ENCODE data around the gene SERPINF2.
"Not testable (repeated sequence)": the region's sequence is repeated elsewhere in the genome, so short reads cannot be mapped to it uniquely, and the experiment has no call there.

SERPINF2 gene

GRCh38 chr17:1797323-1797722 is 54.7 kb downstream of the SERPINF2 start:
- Histone ChIP-seq H3K4me2 (ENCODE audit: low read depth, low read length, poor library complexity, severe bottlenecking) (no peak overlapping the region), H3K27ac (ENCODE audit: low read depth, low read length) (no peak overlapping the region), H4K20me1 (ENCODE audit: low read depth, low read length) (no peaks in the 10 kb centered on the region; the same call in 1 of the 2 replicates), H3K9me2 (replicated peaks; ENCODE audit: insufficient read depth, low read length) (no peaks in the 10 kb centered on the region), H2AFZ (ENCODE audit: low read depth, low read length, severe bottlenecking) (no peak overlapping the region), H3K79me2 (ENCODE audit: insufficient read depth, low read length) (peaks cover 44% of the 10 kb centered on the region), H3K4me3 (ENCODE audit: insufficient read depth, low read length, poor library complexity, severe bottlenecking) (no peak overlapping the region), H3K27me3 (ENCODE audit: low read length) (no peaks in the 10 kb centered on the region), H3F3A (ENCODE audit: insufficient read depth) (no peaks in the 10 kb centered on the region), H3K36me3 (ENCODE audit: low read length) (peaks cover 4% of the 10 kb centered on the region; the same call in 1 of the 2 replicates), H3K9ac (ENCODE audit: low read length) (no peak overlapping the region), H3K9me3 (ENCODE audit: insufficient read depth, low read length) (no peaks in the 10 kb centered on the region)
- TF ChIP-seq CTCF (IDR thresholded peaks at IDR 0.05; ENCODE audit: insufficient read depth, low read length, poor library complexity, severe bottlenecking) (no peak), EZH2phosphoT487 (conservative IDR thresholded peaks at IDR 0.05; ENCODE audit: low read length) (no peak)

DNA sequence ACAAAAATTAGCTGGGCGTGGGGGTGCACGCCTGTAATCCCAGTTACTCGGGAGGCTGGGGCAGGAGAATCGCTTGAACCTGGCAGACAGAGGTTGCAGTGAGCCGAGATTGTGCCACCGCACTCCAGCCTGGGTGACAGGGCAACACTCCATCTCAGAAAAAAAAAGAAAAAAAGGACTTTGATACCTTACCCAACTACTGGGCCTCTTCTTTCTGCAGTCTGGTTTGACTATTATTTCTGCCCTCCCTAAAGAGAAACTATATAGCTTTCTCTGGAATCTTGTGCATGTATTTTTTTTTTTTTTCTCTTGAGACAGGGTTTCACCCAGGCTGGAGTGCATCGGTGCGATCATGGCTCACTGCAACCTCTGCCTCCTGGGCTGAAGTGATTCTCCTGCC is 55.2 kb downstream of the SERPINF2 start:
- H3K36me3 ChIP-seq (ENCODE audit: low read length) = not testable (repeated sequence)
- H3K79me2 ChIP-seq (ENCODE audit: insufficient read depth, low read length) = peaks cover 39% of the 10 kb centered on the region

GRCh38 chr17:1800240-1800639 is 57.6 kb downstream of the SERPINF2 start:
- no peak overlapping the region for H2AFZ ChIP-seq (ENCODE audit: low read depth, low read length, severe bottlenecking)
- H3K4me2 ChIP-seq (ENCODE audit: low read depth, low read length, poor library complexity, severe bottlenecking) = no peak overlapping the region
- H3K9me2 ChIP-seq (replicated peaks; ENCODE audit: insufficient read depth, low read length) = no peaks in the 10 kb centered on the region
- no peaks in the 10 kb centered on the region for H3F3A ChIP-seq (ENCODE audit: insufficient read depth)
- no peaks in the 10 kb centered on the region for H4K20me1 ChIP-seq (ENCODE audit: low read depth, low read length)
- H3K36me3 ChIP-seq (ENCODE audit: low read length) = peaks cover 7% of the 10 kb centered on the region; the same call in 1 of the 2 replicates
- TF ChIP-seq CTCF (IDR thresholded peaks at IDR 0.05; ENCODE audit: insufficient read depth, low read length, poor library complexity, severe bottlenecking) = no peak
- no peak for TF ChIP-seq EZH2phosphoT487 (conservative IDR thresholded peaks at IDR 0.05; ENCODE audit: low read length)
- H3K27ac ChIP-seq (ENCODE audit: low read depth, low read length) = no peak overlapping the region
- H3K9me3 ChIP-seq (ENCODE audit: insufficient read depth, low read length) = no peaks in the 10 kb centered on the region
- H3K9ac ChIP-seq (ENCODE audit: low read length) = no peak overlapping the region
- H3K27me3 ChIP-seq (ENCODE audit: low read length) = no peaks in the 10 kb centered on the region
- no peak overlapping the region for H3K4me3 ChIP-seq (ENCODE audit: insufficient read depth, low read length, poor library complexity, severe bottlenecking)
- H3K79me2 ChIP-seq (ENCODE audit: insufficient read depth, low read length) = peaks cover 20% of the 10 kb centered on the region; the same call in 1 of the 2 replicates

More for the DNA sequence above, 55.2 kb downstream of the SERPINF2 start:
- H3K9me2 ChIP-seq (replicated peaks; ENCODE audit: insufficient read depth, low read length); H3K9me3 ChIP-seq (ENCODE audit: insufficient read depth, low read length); H2AFZ ChIP-seq (ENCODE audit: low read depth, low read length, severe bottlenecking); H3K9ac ChIP-seq (ENCODE audit: low read length); H3K27ac ChIP-seq (ENCODE audit: low read depth, low read length); H3F3A ChIP-seq (ENCODE audit: insufficient read depth); H3K27me3 ChIP-seq (ENCODE audit: low read length); H4K20me1 ChIP-seq (ENCODE audit: low read depth, low read length); H3K4me3 ChIP-seq (ENCODE audit: insufficient read depth, low read length, poor library complexity, severe bottlenecking); H3K4me2 ChIP-seq (ENCODE audit: low read depth, low read length, poor library complexity, severe bottlenecking): not testable (repeated sequence)

DNA sequence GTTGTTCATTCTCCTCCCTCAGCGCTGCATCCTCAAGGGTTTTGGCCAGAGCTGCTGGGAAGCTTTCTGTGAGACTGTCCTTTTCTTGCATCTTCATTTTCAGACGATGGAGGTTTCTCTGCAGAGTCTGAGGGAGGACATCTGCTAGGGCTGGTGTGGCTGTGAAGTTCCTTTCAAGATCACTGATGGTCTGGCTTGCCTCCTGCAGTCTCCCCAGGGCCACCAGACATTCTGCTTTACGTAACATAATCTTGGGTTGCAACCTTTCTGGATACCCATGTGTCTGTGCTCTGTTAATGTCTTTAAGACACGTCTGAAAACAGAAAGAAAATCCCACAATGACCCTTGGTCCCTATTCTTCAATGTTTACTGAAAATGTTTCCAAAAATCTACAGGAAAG is 58.0 kb downstream of the SERPINF2 start:
- Histone ChIP-seq H3K9me3 (ENCODE audit: insufficient read depth, low read length) (no peaks in the 10 kb centered on the region), H3K4me2 (ENCODE audit: low read depth, low read length, poor library complexity, severe bottlenecking) (no peak overlapping the region), H4K20me1 (ENCODE audit: low read depth, low read length) (no peaks in the 10 kb centered on the region), H2AFZ (ENCODE audit: low read depth, low read length, severe bottlenecking) (no peak overlapping the region), H3K27me3 (ENCODE audit: low read length) (no peaks in the 10 kb centered on the region), H3K36me3 (ENCODE audit: low read length) (peaks cover 7% of the 10 kb centered on the region; the same call in 1 of the 2 replicates), H3K9ac (ENCODE audit: low read length) (no peak overlapping the region), H3K79me2 (ENCODE audit: insufficient read depth, low read length) (peaks cover 16% of the 10 kb centered on the region; the same call in 1 of the 2 replicates), H3K9me2 (replicated peaks; ENCODE audit: insufficient read depth, low read length) (no peaks in the 10 kb centered on the region), H3K27ac (ENCODE audit: low read depth, low read length) (no peak overlapping the region), H3F3A (ENCODE audit: insufficient read depth) (no peaks in the 10 kb centered on the region), H3K4me3 (ENCODE audit: insufficient read depth, low read length, poor library complexity, severe bottlenecking) (no peak overlapping the region)
- TF ChIP-seq CTCF (IDR thresholded peaks at IDR 0.05; ENCODE audit: insufficient read depth, low read length, poor library complexity, severe bottlenecking) (no peak), EZH2phosphoT487 (conservative IDR thresholded peaks at IDR 0.05; ENCODE audit: low read length) (no peak)

All from SU-DHL-6 (cell line).